Suprapubic skin (tissue), 4 donors: ENCODE measurements around the gene CD40.

ENCODE experiments used
- CTCF ChIP-seq, 2 donors: fragments of 200-600 bp in 1 of 2; fragments of 450-650 bp in 1 of 2; sonication (generic) in 1 of 2; IDR thresholded peaks; one replicate each; pipeline ENCODE4 v1.5.1; 2016 to 2019; ENCODE audit warnings: antibody characterized with exemption in 2 of 2, mild to moderate bottlenecking in 1 of 2, moderate library complexity in 1 of 2
- POLR2A ChIP-seq, 2 donors: fragments of 450-650 bp; IDR thresholded peaks; one replicate each; pipeline ENCODE4 v1.6.1; 2017; ENCODE audit warnings: antibody characterized with exemption in 2 of 2, mild to moderate bottlenecking in 2 of 2, moderate library complexity in 2 of 2
- POLR2AphosphoS5 ChIP-seq, 3 donors: sonication (generic); formaldehyde crosslinking; IDR thresholded peaks; one replicate each; pipeline ENCODE4 v1.6.1; 2017; ENCODE audit warnings: antibody characterized with exemption in 3 of 3

DNA sequence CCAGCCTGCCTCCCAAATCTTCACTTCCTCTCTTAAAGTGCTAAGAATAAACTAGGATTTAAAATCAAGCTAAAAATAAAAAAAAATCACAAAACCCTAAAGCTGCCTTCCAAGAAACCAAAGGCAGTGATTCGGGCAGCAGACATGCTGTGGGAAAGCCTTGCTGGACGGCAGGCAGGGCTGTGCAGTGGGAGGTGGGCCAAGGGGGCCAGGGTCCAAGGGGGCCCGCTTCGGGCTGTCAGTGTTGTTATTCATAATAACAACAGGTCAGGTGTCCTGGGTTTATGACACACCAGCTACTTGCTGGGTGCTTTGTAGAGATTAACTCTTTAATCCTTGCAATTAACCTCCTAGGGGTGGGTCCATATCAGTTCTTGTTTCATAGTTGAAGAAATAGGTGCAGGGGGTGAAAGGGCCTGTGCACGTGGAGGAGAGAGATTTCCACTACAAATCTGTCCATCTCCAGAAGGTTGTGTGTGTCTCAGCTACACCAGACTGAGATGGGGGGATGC lies 40.4 kb downstream of the CD40 start:
- TF ChIP-seq CTCF (IDR thresholded peaks at IDR 0.05) (no peak), POLR2A (IDR thresholded peaks at IDR 0.05) (no peak), POLR2AphosphoS5 (IDR thresholded peaks at IDR 0.05) (no peak)
